Measurements from ENCODE around the gene OR10K1. TPM values are rescaled to one million over a fixed set of nuclear protein-coding genes. Genes with fewer than 3 reads are reported as not detected.

Gene OR10K1
- total RNA-seq, 1 experiment from 2014 or later, result not detected

DNA sequence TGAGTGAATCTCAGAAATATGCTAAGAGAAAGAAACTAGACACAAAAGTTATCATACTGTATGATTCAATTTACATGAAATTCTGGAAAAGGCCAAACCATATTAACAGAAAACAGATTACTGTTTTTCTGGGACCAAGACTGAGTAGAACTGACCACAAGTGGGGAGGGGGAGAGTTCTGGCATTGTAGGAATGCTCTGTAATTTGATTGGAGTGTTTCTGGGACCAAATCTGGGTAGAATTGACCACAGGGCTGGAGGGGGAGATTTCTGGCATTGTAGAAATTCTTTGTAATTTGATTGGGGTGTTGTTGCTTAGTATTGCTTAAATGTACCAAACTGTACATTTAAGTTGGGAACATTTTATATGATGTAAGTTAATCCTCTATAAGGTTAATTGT, 3.4 kb upstream of the OR10K1 start:
- DNase-seq (ENCODE audit: low spot score) (no peak), ATAC-seq (no peak)
- H3K4me3 Mint-ChIP-seq, result no peak overlapping the region
- peaks cover 18% of the 10 kb centered on the region for H3K4me1 Mint-ChIP-seq
- TF ChIP-seq, protein P1, sequence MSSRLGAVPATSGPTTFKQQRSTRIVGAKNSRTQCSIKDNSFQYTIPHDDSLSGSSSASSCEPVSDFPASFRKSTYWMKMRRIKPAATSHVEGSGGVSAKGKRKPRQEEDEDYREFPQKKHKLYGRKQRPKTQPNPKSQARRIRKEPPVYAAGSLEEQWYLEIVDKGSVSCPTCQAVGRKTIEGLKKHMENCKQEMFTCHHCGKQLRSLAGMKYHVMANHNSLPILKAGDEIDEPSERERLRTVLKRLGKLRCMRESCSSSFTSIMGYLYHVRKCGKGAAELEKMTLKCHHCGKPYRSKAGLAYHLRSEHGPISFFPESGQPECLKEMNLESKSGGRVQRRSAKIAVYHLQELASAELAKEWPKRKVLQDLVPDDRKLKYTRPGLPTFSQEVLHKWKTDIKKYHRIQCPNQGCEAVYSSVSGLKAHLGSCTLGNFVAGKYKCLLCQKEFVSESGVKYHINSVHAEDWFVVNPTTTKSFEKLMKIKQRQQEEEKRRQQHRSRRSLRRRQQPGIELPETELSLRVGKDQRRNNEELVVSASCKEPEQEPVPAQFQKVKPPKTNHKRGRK (CRISPR knock-in tag; IDR thresholded peaks at IDR 0.05; ENCODE audit: borderline replicate concordance), result no peak
- TF ChIP-seq, protein P2, sequence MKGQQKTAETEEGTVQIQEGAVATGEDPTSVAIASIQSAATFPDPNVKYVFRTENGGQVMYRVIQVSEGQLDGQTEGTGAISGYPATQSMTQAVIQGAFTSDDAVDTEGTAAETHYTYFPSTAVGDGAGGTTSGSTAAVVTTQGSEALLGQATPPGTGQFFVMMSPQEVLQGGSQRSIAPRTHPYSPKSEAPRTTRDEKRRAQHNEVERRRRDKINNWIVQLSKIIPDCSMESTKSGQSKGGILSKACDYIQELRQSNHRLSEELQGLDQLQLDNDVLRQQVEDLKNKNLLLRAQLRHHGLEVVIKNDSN (CRISPR knock-in tag; IDR thresholded peaks at IDR 0.05), result no peak
- TF ChIP-seq GRHL2 (CRISPR knock-in tag; IDR thresholded peaks at IDR 0.05; ENCODE audit: insufficient replicate concordance, severe bottlenecking), result no peak
- no peak for TF ChIP-seq NFYB (CRISPR knock-in tag; conservative IDR thresholded peaks at IDR 0.05; ENCODE audit: low read depth)
- TF ChIP-seq MXD4 (CRISPR knock-in tag; IDR thresholded peaks at IDR 0.05; ENCODE audit: borderline replicate concordance), result no peak
- TF ChIP-seq, protein P3, sequence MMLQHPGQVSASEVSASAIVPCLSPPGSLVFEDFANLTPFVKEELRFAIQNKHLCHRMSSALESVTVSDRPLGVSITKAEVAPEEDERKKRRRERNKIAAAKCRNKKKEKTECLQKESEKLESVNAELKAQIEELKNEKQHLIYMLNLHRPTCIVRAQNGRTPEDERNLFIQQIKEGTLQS (CRISPR knock-in tag; conservative IDR thresholded peaks at IDR 0.05), result no peak
- TF ChIP-seq, protein P4, sequence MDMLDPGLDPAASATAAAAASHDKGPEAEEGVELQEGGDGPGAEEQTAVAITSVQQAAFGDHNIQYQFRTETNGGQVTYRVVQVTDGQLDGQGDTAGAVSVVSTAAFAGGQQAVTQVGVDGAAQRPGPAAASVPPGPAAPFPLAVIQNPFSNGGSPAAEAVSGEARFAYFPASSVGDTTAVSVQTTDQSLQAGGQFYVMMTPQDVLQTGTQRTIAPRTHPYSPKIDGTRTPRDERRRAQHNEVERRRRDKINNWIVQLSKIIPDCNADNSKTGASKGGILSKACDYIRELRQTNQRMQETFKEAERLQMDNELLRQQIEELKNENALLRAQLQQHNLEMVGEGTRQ (CRISPR knock-in tag; IDR thresholded peaks at IDR 0.05), result no peak
- TF ChIP-seq, protein P5, sequence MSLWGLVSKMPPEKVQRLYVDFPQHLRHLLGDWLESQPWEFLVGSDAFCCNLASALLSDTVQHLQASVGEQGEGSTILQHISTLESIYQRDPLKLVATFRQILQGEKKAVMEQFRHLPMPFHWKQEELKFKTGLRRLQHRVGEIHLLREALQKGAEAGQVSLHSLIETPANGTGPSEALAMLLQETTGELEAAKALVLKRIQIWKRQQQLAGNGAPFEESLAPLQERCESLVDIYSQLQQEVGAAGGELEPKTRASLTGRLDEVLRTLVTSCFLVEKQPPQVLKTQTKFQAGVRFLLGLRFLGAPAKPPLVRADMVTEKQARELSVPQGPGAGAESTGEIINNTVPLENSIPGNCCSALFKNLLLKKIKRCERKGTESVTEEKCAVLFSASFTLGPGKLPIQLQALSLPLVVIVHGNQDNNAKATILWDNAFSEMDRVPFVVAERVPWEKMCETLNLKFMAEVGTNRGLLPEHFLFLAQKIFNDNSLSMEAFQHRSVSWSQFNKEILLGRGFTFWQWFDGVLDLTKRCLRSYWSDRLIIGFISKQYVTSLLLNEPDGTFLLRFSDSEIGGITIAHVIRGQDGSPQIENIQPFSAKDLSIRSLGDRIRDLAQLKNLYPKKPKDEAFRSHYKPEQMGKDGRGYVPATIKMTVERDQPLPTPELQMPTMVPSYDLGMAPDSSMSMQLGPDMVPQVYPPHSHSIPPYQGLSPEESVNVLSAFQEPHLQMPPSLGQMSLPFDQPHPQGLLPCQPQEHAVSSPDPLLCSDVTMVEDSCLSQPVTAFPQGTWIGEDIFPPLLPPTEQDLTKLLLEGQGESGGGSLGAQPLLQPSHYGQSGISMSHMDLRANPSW (CRISPR knock-in tag; conservative IDR thresholded peaks at IDR 0.05; ENCODE audit: low read depth), result no peak
- TF ChIP-seq ZBTB21 (CRISPR knock-in tag; IDR thresholded peaks at IDR 0.05; ENCODE audit: borderline replicate concordance), result no peak
- TF ChIP-seq JUN (CRISPR knock-in tag; IDR thresholded peaks at IDR 0.05), result no peak
- no peak for TF ChIP-seq ZNF416 (CRISPR knock-in tag; IDR thresholded peaks at IDR 0.05)
- TF ChIP-seq ZNF671 (CRISPR knock-in tag; IDR thresholded peaks at IDR 0.05), result no peak
- TF ChIP-seq FOXP1 (CRISPR knock-in tag; IDR thresholded peaks at IDR 0.05; ENCODE audit: borderline replicate concordance), result no peak
- TF ChIP-seq, protein P6, sequence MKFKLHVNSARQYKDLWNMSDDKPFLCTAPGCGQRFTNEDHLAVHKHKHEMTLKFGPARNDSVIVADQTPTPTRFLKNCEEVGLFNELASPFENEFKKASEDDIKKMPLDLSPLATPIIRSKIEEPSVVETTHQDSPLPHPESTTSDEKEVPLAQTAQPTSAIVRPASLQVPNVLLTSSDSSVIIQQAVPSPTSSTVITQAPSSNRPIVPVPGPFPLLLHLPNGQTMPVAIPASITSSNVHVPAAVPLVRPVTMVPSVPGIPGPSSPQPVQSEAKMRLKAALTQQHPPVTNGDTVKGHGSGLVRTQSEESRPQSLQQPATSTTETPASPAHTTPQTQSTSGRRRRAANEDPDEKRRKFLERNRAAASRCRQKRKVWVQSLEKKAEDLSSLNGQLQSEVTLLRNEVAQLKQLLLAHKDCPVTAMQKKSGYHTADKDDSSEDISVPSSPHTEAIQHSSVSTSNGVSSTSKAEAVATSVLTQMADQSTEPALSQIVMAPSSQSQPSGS (CRISPR knock-in tag; IDR thresholded peaks at IDR 0.05; ENCODE audit: borderline replicate concordance, low read depth), result no peak
- TF ChIP-seq, protein P7, sequence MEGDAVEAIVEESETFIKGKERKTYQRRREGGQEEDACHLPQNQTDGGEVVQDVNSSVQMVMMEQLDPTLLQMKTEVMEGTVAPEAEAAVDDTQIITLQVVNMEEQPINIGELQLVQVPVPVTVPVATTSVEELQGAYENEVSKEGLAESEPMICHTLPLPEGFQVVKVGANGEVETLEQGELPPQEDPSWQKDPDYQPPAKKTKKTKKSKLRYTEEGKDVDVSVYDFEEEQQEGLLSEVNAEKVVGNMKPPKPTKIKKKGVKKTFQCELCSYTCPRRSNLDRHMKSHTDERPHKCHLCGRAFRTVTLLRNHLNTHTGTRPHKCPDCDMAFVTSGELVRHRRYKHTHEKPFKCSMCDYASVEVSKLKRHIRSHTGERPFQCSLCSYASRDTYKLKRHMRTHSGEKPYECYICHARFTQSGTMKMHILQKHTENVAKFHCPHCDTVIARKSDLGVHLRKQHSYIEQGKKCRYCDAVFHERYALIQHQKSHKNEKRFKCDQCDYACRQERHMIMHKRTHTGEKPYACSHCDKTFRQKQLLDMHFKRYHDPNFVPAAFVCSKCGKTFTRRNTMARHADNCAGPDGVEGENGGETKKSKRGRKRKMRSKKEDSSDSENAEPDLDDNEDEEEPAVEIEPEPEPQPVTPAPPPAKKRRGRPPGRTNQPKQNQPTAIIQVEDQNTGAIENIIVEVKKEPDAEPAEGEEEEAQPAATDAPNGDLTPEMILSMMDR (IDR thresholded peaks at IDR 0.05), result no peak
- TF ChIP-seq, protein P8, sequence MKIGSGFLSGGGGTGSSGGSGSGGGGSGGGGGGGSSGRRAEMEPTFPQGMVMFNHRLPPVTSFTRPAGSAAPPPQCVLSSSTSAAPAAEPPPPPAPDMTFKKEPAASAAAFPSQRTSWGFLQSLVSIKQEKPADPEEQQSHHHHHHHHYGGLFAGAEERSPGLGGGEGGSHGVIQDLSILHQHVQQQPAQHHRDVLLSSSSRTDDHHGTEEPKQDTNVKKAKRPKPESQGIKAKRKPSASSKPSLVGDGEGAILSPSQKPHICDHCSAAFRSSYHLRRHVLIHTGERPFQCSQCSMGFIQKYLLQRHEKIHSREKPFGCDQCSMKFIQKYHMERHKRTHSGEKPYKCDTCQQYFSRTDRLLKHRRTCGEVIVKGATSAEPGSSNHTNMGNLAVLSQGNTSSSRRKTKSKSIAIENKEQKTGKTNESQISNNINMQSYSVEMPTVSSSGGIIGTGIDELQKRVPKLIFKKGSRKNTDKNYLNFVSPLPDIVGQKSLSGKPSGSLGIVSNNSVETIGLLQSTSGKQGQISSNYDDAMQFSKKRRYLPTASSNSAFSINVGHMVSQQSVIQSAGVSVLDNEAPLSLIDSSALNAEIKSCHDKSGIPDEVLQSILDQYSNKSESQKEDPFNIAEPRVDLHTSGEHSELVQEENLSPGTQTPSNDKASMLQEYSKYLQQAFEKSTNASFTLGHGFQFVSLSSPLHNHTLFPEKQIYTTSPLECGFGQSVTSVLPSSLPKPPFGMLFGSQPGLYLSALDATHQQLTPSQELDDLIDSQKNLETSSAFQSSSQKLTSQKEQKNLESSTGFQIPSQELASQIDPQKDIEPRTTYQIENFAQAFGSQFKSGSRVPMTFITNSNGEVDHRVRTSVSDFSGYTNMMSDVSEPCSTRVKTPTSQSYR (CRISPR knock-in tag; IDR thresholded peaks at IDR 0.05), result no peak
- no peak for TF ChIP-seq IRF2 (CRISPR knock-in tag; IDR thresholded peaks at IDR 0.05; ENCODE audit: borderline replicate concordance, low read depth)
- no peak for TF ChIP-seq ZNF317 (CRISPR knock-in tag; IDR thresholded peaks at IDR 0.05; ENCODE audit: borderline replicate concordance, low read depth)
- TF ChIP-seq CBFB (CRISPR knock-in tag; IDR thresholded peaks at IDR 0.05; ENCODE audit: low read depth), result no peak
- ChIA-PET CTCF (no interaction called here), POLR2A (no interaction called here)
- no peaks in the 10 kb centered on the region for H3K27me3 Mint-ChIP-seq (ENCODE audit: low read depth)
- H3K36me3 Mint-ChIP-seq, result peaks cover 13% of the 10 kb centered on the region
- peaks cover 15% of the 10 kb centered on the region for H3K9me3 Mint-ChIP-seq
- H3K27ac Mint-ChIP-seq, result no peak overlapping the region
